ENCODE data around the gene DNASE1L3.

DNA sequence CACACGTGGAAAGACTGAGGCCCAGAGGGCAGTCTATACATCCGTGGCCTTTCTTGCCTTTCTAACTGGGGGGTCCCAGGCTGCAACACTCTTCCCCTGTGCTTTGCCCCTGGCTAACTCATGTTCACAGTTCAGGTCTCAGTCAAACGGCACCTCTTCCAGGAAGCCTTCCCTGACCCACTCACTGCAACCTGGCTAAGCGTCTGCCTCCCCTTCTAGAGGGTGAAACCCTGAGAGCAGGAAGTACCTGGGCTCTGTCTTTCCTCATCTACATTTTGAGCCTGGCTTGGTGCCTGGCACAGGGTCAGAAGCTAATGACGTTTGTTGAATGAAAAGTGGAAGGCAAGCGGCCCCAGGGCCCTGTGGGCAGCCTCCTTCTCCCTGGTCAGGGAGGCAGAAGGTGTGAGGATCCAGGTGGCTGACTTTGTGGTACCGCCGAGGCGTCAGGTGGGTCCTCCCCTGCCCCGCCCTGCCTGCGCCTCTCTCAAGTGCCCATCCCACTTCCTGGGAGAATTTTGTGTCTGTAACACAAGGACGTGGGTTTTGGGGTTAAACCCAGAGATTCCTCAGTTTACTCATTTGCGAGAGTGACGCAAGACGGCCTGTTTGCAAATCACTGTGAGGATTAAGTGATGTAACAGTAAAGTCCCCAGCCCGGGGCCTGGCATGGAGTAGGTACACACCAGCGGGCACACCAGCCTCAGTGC, 32.1 kb downstream of the DNASE1L3 start:
- TF ChIP-seq EZH2 (IDR thresholded peaks at IDR 0.05; ENCODE audit: insufficient read depth, poor library complexity, severe bottlenecking) (no peak), EZH2phosphoT487 (IDR thresholded peaks at IDR 0.05; ENCODE audit: insufficient read depth, low read depth) (no peak)
